SK-N-SH (cell line): ENCODE measurements around the gene MYO1D. TPM values are rescaled to one million over a fixed set of nuclear protein-coding genes. Genes with fewer than 3 reads are reported as not detected.

Experiments
- CTCF ChIA-PET: fragments of 300-600, 350-600 bp; formaldehyde crosslinking; extraction: SDS; loops from one replicate; lab custom pipeline; 2021; lab: Yijun Ruan, JAX
- POLR2A ChIA-PET: fragments of 350-600 bp; sonication (Branson Sonifier 250); formaldehyde crosslinking; extraction: SDS; loops from one replicate; lab custom pipeline; 2020; ENCODE audit warnings: antibody characterized with exemption, inconsistent platforms; lab: Yijun Ruan, JAX
- DNase-seq: peaks from one replicate; pipeline ENCODE4 v3.0.0; 2012
- H2AFZ ChIP-seq: fragments of 200-600 bp; sonication (generic); 2 replicates; pipeline ENCODE4 v1.8.1; 2016; ENCODE audit warnings: antibody characterized with exemption, mild to moderate bottlenecking, low read depth
- H3F3A ChIP-seq: fragments of 200-600 bp; sonication (generic); replicated peaks from 2 replicates; pipeline ENCODE3; 2016; ENCODE audit warnings: antibody characterized with exemption, mild to moderate bottlenecking; ENCODE audit not compliant: insufficient read depth
- H3K27ac ChIP-seq, 2 experiments: fragments of 200-500 bp in 1 of 2; fragments of 200-600 bp in 1 of 2; sonication (Bioruptor generic) in 1 of 2; sonication (generic), shearing (Covaris generic) in 1 of 2; 2 replicates each; pipeline versions ENCODE4 v1.5.1 to v1.6.1; 2014 to 2016; ENCODE audit warnings: low read depth in 2 of 2, inconsistent platforms in 1 of 2, low read length in 1 of 2, mild to moderate bottlenecking in 1 of 2, mixed read lengths in 1 of 2
- H3K27me3 ChIP-seq: fragments of 200-600 bp; sonication (generic), shearing (Covaris generic); 2 replicates; pipeline ENCODE4 v1.6.1; 2016; ENCODE audit warnings: mixed run types; ENCODE audit not compliant: insufficient read depth
- H3K36me3 ChIP-seq, 2 experiments: fragments of 200-500 bp in 1 of 2; fragments of 200-600 bp in 1 of 2; sonication (Bioruptor generic) in 1 of 2; sonication (generic) in 1 of 2; replicated peaks in 1 of 2; 2 replicates each; pipeline versions ENCODE3 to v1.5.1; 2014 to 2016; ENCODE audit warnings: low read length in 1 of 2, mild to moderate bottlenecking in 1 of 2; ENCODE audit not compliant: insufficient read depth in 2 of 2, control insufficient read depth in 1 of 2
- H3K4me1 ChIP-seq, 2 experiments: fragments of 200-500 bp in 1 of 2; fragments of 200-600 bp in 1 of 2; sonication (Bioruptor generic) in 1 of 2; sonication (generic), shearing (Covaris generic) in 1 of 2; 2 replicates each; pipeline versions ENCODE4 v1.5.1 to v1.6.1; 2014 to 2016; ENCODE audit warnings: low read depth in 1 of 2, low read length in 1 of 2, mixed run types in 1 of 2; ENCODE audit not compliant: insufficient read depth in 2 of 2, control insufficient read depth in 1 of 2
- H3K4me2 ChIP-seq: fragments of 200-600 bp; sonication (generic), shearing (Covaris generic); 2 replicates; pipeline ENCODE4 v1.6.1; 2017; ENCODE audit warnings: mixed run types
- H3K4me3 ChIP-seq, 2 experiments: fragments of 200-500 bp in 1 of 2; fragments of 200-600 bp in 1 of 2; sonication (Bioruptor generic) in 1 of 2; sonication (generic), shearing (Covaris generic) in 1 of 2; 2 replicates each; pipeline versions ENCODE4 v1.5.1 to v1.8.1; 2014 to 2016; ENCODE audit warnings: low read depth in 2 of 2, inconsistent platforms in 1 of 2, low read length in 1 of 2, mild to moderate bottlenecking in 1 of 2, mixed read lengths in 1 of 2, moderate library complexity in 1 of 2
- H3K79me2 ChIP-seq: fragments of 200-600 bp; sonication (generic); 2 replicates; pipeline ENCODE4 v1.8.1; 2017; ENCODE audit warnings: mild to moderate bottlenecking; ENCODE audit not compliant: insufficient read depth
- H3K9ac ChIP-seq: fragments of 200-600 bp; sonication (generic); 2 replicates; pipeline ENCODE4 v1.6.1; 2017; ENCODE audit warnings: mixed run types
- H3K9me2 ChIP-seq: fragments of 200-600 bp; sonication (generic); 2 replicates; pipeline ENCODE4 v1.6.1; 2017; ENCODE audit warnings: mixed run types
- H3K9me3 ChIP-seq: fragments of 200-600 bp; sonication (generic); 2 replicates; pipeline ENCODE4 v1.6.1; 2017; ENCODE audit warnings: mixed run types, mild to moderate bottlenecking, moderate library complexity
- H4K20me1 ChIP-seq: fragments of 200-600 bp; sonication (generic); 2 replicates; pipeline ENCODE4 v1.6.1; 2017; ENCODE audit warnings: mild to moderate bottlenecking, mixed run types; ENCODE audit not compliant: insufficient read depth
- ELF1 ChIP-seq: IDR thresholded peaks from 2 replicates; pipeline ENCODE4 v1.4.0; 2012
- EP300 ChIP-seq, 2 experiments: IDR thresholded peaks; 2 replicates each; pipeline versions ENCODE4 v1.4.0 to v1.6.1; 2012; ENCODE audit warnings: borderline replicate concordance in 1 of 2, low read depth in 1 of 2, low read length in 1 of 2
- FOSL2 ChIP-seq: IDR thresholded peaks from 2 replicates; pipeline ENCODE4 v1.4.0; 2012; ENCODE audit warnings: low read depth, mild to moderate bottlenecking, moderate library complexity, borderline replicate concordance
- GATA2 ChIP-seq: sonication (generic); formaldehyde crosslinking; IDR thresholded peaks from 2 replicates; pipeline ENCODE4 v1.5.0; 2020; ENCODE audit warnings: mild to moderate bottlenecking, missing genetic modification reagents
- JUND ChIP-seq: IDR thresholded peaks from 2 replicates; pipeline ENCODE4 v1.4.0; 2012
- MEF2A ChIP-seq: IDR thresholded peaks from 2 replicates; pipeline ENCODE4 v1.4.0; 2012; ENCODE audit warnings: low read depth, borderline replicate concordance
- MXI1 ChIP-seq: IDR thresholded peaks from 2 replicates; pipeline ENCODE4 v1.6.1; 2012; ENCODE audit warnings: mild to moderate bottlenecking, low read depth, low read length, improper control_type of control experiment
- NFIC ChIP-seq: IDR thresholded peaks from 2 replicates; pipeline ENCODE4 v1.4.0; 2012; ENCODE audit warnings: borderline replicate concordance
- NRF1 ChIP-seq: IDR thresholded peaks from 2 replicates; pipeline ENCODE4 v1.6.1; 2012; ENCODE audit warnings: low read depth, mild to moderate bottlenecking, low read length
- YY1 ChIP-seq: IDR thresholded peaks from 2 replicates; pipeline ENCODE4 v1.4.0; 2012; ENCODE audit warnings: low read depth, mild to moderate bottlenecking
- WGBS: methylation state at CpG from one replicate; pipeline ENCODE4 v1.1.6; 2017; ENCODE audit warnings: low lambda C conversion rate; 5-methylcytosine and 5-hydroxymethylcytosine counted together
- polyA plus RNA-seq, 3 experiments: library from polyadenylated mRNA; depleted of rRNA; stranded (reverse); fragments of >200 nt; gene quantifications; 2 replicates each; pipeline ENCODE4 v1.2.3, GENCODE V29; 2012
- TF ChIP-seq, protein P1 (sequence below): IDR thresholded peaks from 2 replicates; pipeline ENCODE4 v1.6.1; 2012; ENCODE audit warnings: mild to moderate bottlenecking, low read depth, low read length, moderate library complexity
- TF ChIP-seq, protein P2 (sequence below): fragments of 200-600 bp; sonication (generic); IDR thresholded peaks from 2 replicates; pipeline ENCODE4 v1.6.1; 2017; ENCODE audit warnings: antibody characterized with exemption, mild to moderate bottlenecking, moderate library complexity
- TF ChIP-seq, protein P3 (sequence below): IDR thresholded peaks from 2 replicates; pipeline ENCODE4; 2012
- TF ChIP-seq, protein P4 (sequence below): IDR thresholded peaks from 2 replicates; pipeline ENCODE4 v1.4.0; 2012; ENCODE audit warnings: low read depth
- TF ChIP-seq, protein P5 (sequence below): IDR thresholded peaks from 2 replicates; pipeline ENCODE4 v1.4.0; 2012; ENCODE audit warnings: low read depth, borderline replicate concordance

The MYO1D gene
- polyA plus RNA-seq, 1 of the 3 experiments (the other 2 are of a cell fraction): 20.4 TPM

DNA sequence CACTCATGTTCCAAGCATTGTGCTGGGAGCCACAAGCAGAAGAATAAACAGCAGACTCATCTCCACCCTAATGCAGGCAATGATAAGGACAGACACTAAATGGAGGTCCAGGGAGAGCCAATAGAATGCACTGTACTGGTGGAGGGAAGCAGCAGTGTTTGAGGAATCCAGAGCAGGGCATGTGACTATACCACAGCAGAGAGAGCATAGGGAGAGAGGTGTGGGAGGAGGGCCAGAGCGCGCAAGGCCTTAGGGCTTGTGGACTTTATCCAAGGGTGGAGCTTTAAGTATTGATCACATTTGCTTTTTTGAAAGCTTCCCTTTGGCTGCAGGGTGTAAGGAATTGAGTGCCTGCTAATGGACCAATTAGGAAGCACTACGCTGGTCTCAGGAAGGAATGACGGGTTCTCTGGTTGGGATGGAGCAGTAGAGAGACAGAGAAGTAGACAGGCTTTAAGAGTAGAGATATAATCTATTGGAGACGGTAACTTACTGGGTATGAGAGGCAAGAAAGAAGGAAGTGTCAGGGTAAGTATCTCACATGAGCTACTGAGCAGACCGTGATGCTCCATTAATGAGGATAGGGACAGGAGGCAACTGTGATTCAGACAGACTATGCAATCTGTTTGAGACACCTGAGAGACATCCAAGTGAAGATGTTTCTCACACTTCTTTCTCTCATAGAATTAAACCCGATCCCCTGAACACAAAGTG is 82.2 kb downstream of the MYO1D start:
- WGBS: 84% methylated on average over 7 of the region's 7 CpGs
- Histone ChIP-seq H3K79me2 (no peaks in the 10 kb centered on the region), H3K9me2 (no peaks in the 10 kb centered on the region), H3K4me3 (no peak overlapping the region), H3K4me2 (no peak overlapping the region), H3K4me1 (peaks cover 0 to 8% of the 10 kb centered on the region in 2 experiments; a peak in 2 of 4 replicates), H2AFZ (no peak overlapping the region), H3K36me3 (no peaks in the 10 kb centered on the region), H3K9ac (no peak overlapping the region), H4K20me1 (no peaks in the 10 kb centered on the region), H3K27me3 (no peaks in the 10 kb centered on the region), H3K27ac (no peak overlapping the region), H3K9me3 (no peaks in the 10 kb centered on the region), H3F3A (peaks cover 5% of the 10 kb centered on the region)
- DNase-seq: no peak
- CTCF ChIA-PET: interaction anchor here (1.2 to 2.8 kb wide), 3 partner anchors 12 to 82 kb away, joined by 3 to 28 read pairs (median 5); partner anchors contain the start of gene MYO1D
- POLR2A ChIA-PET: no interaction called here
- TF ChIP-seq EP300 (IDR thresholded peaks at IDR 0.05; ENCODE audit: borderline replicate concordance in 1 of 2, low read depth in 1 of 2, low read length in 1 of 2) (no peak), GATA2 (CRISPR knock-in tag) (no peak), MXI1 (no peak), ELF1 (no peak), YY1 (no peak), JUND (no peak), MEF2A (no peak), NFIC (no peak), NRF1 (no peak), FOSL2 (no peak)
- TF ChIP-seq, protein P1, sequence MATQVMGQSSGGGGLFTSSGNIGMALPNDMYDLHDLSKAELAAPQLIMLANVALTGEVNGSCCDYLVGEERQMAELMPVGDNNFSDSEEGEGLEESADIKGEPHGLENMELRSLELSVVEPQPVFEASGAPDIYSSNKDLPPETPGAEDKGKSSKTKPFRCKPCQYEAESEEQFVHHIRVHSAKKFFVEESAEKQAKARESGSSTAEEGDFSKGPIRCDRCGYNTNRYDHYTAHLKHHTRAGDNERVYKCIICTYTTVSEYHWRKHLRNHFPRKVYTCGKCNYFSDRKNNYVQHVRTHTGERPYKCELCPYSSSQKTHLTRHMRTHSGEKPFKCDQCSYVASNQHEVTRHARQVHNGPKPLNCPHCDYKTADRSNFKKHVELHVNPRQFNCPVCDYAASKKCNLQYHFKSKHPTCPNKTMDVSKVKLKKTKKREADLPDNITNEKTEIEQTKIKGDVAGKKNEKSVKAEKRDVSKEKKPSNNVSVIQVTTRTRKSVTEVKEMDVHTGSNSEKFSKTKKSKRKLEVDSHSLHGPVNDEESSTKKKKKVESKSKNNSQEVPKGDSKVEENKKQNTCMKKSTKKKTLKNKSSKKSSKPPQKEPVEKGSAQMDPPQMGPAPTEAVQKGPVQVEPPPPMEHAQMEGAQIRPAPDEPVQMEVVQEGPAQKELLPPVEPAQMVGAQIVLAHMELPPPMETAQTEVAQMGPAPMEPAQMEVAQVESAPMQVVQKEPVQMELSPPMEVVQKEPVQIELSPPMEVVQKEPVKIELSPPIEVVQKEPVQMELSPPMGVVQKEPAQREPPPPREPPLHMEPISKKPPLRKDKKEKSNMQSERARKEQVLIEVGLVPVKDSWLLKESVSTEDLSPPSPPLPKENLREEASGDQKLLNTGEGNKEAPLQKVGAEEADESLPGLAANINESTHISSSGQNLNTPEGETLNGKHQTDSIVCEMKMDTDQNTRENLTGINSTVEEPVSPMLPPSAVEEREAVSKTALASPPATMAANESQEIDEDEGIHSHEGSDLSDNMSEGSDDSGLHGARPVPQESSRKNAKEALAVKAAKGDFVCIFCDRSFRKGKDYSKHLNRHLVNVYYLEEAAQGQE: no peak
- TF ChIP-seq, protein P2, sequence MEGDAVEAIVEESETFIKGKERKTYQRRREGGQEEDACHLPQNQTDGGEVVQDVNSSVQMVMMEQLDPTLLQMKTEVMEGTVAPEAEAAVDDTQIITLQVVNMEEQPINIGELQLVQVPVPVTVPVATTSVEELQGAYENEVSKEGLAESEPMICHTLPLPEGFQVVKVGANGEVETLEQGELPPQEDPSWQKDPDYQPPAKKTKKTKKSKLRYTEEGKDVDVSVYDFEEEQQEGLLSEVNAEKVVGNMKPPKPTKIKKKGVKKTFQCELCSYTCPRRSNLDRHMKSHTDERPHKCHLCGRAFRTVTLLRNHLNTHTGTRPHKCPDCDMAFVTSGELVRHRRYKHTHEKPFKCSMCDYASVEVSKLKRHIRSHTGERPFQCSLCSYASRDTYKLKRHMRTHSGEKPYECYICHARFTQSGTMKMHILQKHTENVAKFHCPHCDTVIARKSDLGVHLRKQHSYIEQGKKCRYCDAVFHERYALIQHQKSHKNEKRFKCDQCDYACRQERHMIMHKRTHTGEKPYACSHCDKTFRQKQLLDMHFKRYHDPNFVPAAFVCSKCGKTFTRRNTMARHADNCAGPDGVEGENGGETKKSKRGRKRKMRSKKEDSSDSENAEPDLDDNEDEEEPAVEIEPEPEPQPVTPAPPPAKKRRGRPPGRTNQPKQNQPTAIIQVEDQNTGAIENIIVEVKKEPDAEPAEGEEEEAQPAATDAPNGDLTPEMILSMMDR: no peak
- TF ChIP-seq, protein P3, sequence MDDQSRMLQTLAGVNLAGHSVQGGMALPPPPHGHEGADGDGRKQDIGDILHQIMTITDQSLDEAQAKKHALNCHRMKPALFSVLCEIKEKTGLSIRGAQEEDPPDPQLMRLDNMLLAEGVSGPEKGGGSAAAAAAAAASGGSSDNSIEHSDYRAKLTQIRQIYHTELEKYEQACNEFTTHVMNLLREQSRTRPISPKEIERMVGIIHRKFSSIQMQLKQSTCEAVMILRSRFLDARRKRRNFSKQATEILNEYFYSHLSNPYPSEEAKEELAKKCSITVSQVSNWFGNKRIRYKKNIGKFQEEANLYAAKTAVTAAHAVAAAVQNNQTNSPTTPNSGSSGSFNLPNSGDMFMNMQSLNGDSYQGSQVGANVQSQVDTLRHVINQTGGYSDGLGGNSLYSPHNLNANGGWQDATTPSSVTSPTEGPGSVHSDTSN: no peak
- TF ChIP-seq, protein P4, sequence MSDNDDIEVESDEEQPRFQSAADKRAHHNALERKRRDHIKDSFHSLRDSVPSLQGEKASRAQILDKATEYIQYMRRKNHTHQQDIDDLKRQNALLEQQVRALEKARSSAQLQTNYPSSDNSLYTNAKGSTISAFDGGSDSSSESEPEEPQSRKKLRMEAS: no peak
- TF ChIP-seq, protein P5, sequence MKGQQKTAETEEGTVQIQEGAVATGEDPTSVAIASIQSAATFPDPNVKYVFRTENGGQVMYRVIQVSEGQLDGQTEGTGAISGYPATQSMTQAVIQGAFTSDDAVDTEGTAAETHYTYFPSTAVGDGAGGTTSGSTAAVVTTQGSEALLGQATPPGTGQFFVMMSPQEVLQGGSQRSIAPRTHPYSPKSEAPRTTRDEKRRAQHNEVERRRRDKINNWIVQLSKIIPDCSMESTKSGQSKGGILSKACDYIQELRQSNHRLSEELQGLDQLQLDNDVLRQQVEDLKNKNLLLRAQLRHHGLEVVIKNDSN: no peak
